Suprapubic skin (tissue), 4 donors: Measurements from ENCODE around the gene IL3. TPM values are rescaled to one million over a fixed set of nuclear protein-coding genes. Genes with fewer than 3 reads are reported as not detected.

Source experiments
- DNase-seq, 2 donors: peaks; one replicate each; pipeline ENCODE4 v3.0.0-alpha.2; 2019; ENCODE audit warnings: low spot score in 2 of 2
- H3K27ac ChIP-seq: fragments of 200-600 bp; sonication (generic); one replicate; pipeline ENCODE4 v1.5.1; 2019
- H3K27me3 ChIP-seq: fragments of 200-600 bp; sonication (generic); one replicate; pipeline ENCODE4 v1.5.1; 2019
- H3K36me3 ChIP-seq: fragments of 200-600 bp; sonication (generic); one replicate; pipeline ENCODE4 v1.5.1; 2019
- H3K4me1 ChIP-seq: fragments of 200-600 bp; sonication (generic); one replicate; pipeline ENCODE4 v1.5.1; 2019
- H3K4me3 ChIP-seq: fragments of 200-600 bp; sonication (generic); one replicate; pipeline ENCODE4 v1.5.1; 2019; ENCODE audit warnings: mild to moderate bottlenecking
- H3K9me3 ChIP-seq: fragments of 200-600 bp; sonication (generic); one replicate; pipeline ENCODE4 v1.5.1; 2019
- EP300 ChIP-seq: sonication (generic); formaldehyde crosslinking; IDR thresholded peaks from one replicate; pipeline ENCODE4 v1.6.1; 2017; ENCODE audit warnings: antibody characterized with exemption
- POLR2A ChIP-seq, 2 donors: fragments of 450-650 bp; IDR thresholded peaks; one replicate each; pipeline ENCODE4 v1.6.1; 2017; ENCODE audit warnings: antibody characterized with exemption in 2 of 2, mild to moderate bottlenecking in 2 of 2, moderate library complexity in 2 of 2
- POLR2AphosphoS5 ChIP-seq, 3 donors: sonication (generic); formaldehyde crosslinking; IDR thresholded peaks; one replicate each; pipeline ENCODE4 v1.6.1; 2017; ENCODE audit warnings: antibody characterized with exemption in 3 of 3
- WGBS: methylation state at CpG from one replicate; pipeline ENCODE4 v1.1.5; 2018; 5-methylcytosine and 5-hydroxymethylcytosine counted together
- total RNA-seq, 4 donors: library from RNA; depleted of rRNA; stranded (reverse); fragments of >200 nt; gene quantifications; one replicate each; pipeline ENCODE4 v1.1.0, GENCODE V29; 2016
- TF ChIP-seq, protein P1 (sequence below), 2 donors: fragments of 200-600 bp in 1 of 2; fragments of 450-650 bp in 1 of 2; sonication (generic) in 1 of 2; IDR thresholded peaks; one replicate each; pipeline ENCODE4 v1.5.1; 2016 to 2019; ENCODE audit warnings: antibody characterized with exemption in 2 of 2, mild to moderate bottlenecking in 1 of 2, moderate library complexity in 1 of 2

The IL3 gene
- total RNA-seq, 4 donors from 2014 or later = not detected

DNA sequence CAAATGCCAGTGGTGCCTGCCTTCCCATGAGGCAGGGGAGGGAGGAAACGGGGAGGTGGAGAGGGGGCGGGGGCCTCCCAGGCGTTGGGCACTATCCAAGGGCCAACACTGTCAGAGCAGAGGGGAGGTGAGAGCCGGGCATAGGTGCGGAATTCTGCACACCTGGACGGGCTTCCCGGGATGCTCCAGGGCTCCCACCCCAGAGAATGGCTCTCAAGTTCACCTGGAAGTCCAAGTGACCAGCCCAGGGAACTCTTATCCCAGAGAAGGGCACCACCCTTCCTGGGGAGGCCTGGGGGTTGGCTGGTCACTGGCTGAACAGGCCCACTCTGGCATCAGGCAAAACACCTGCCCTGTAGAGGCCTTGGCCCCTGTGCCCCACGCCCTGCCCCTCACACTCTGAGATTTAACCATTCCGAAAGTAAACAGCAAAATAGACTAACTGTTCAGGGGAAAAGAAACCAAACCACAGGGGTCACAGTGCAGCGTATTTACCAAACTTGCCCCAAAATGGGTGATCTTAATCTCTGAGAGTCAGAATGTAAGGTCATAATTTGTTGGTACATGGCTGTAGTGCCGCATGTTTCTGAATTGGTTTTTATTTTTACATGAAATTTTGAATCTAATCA is 15.9 kb downstream of the IL3 start:
- TF ChIP-seq EP300 = no peak
- TF ChIP-seq, protein P1, sequence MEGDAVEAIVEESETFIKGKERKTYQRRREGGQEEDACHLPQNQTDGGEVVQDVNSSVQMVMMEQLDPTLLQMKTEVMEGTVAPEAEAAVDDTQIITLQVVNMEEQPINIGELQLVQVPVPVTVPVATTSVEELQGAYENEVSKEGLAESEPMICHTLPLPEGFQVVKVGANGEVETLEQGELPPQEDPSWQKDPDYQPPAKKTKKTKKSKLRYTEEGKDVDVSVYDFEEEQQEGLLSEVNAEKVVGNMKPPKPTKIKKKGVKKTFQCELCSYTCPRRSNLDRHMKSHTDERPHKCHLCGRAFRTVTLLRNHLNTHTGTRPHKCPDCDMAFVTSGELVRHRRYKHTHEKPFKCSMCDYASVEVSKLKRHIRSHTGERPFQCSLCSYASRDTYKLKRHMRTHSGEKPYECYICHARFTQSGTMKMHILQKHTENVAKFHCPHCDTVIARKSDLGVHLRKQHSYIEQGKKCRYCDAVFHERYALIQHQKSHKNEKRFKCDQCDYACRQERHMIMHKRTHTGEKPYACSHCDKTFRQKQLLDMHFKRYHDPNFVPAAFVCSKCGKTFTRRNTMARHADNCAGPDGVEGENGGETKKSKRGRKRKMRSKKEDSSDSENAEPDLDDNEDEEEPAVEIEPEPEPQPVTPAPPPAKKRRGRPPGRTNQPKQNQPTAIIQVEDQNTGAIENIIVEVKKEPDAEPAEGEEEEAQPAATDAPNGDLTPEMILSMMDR (IDR thresholded peaks at IDR 0.05) = no peak
- TF ChIP-seq POLR2AphosphoS5 (IDR thresholded peaks at IDR 0.05) = no peak
- TF ChIP-seq POLR2A (IDR thresholded peaks at IDR 0.05) = no peak
- H3K36me3 ChIP-seq = no peaks in the 10 kb centered on the region
- no peaks in the 10 kb centered on the region for H3K9me3 ChIP-seq
- WGBS = 88% methylated on average over 11 of the region's 11 CpGs
- peaks cover 3% of the 10 kb centered on the region for H3K4me1 ChIP-seq
- H3K27me3 ChIP-seq = no peaks in the 10 kb centered on the region
- no peak for DNase-seq
- no peak overlapping the region for H3K4me3 ChIP-seq
- H3K27ac ChIP-seq = no peak overlapping the region

DNA sequence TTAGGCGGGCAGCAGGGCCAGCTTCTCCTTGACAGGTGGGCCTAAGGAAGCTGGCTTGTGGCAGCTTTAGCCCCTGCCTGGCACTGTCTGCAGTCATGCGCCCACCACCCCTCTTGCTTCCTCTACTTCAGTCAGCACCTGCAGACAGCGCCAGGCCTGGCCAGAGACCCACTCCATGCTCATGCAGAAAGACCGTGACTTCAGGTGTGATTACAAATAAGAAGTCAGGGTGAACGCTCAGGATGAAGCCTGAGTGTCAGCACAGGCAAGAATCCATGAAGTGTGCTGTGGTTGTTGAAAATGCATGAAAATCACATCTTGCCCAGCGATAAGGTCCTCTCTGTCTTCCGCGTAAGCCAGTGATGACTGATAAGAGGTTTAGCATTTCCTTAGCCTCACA is 16.5 kb downstream of the IL3 start:
- H3K4me3 ChIP-seq = no peak overlapping the region
- H3K27me3 ChIP-seq = no peaks in the 10 kb centered on the region
- 86% methylated on average over 8 of the region's 8 CpGs for WGBS
- no peaks in the 10 kb centered on the region for H3K36me3 ChIP-seq
- TF ChIP-seq, protein P1 (IDR thresholded peaks at IDR 0.05) = no peak
- TF ChIP-seq POLR2AphosphoS5 (IDR thresholded peaks at IDR 0.05) (no peak), POLR2A (IDR thresholded peaks at IDR 0.05) (no peak), EP300 (no peak)
- peaks cover 3% of the 10 kb centered on the region for H3K4me1 ChIP-seq
- no peak overlapping the region for H3K27ac ChIP-seq
- no peak for DNase-seq
- H3K9me3 ChIP-seq = no peaks in the 10 kb centered on the region

DNA sequence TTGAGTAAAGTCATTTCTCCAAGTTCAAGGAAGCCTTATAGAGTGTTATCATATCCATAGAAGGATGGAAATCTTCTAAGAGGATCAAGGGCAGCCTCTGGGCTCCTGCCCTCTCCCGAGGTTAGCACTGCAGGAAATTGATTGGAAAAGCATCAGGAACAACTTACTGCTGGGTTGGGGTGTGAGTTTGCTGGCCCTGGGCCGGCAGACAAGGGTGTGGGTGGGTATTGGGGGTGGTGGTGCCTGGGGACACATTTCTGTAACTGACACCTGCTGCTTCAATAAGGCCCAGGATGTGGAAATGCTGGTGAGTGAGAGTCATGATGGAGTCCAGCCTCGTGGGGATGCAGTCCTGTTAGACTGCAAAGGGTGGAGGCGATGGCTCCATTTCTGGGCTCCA is 18.6 kb downstream of the IL3 start:
- no peaks in the 10 kb centered on the region for H3K27me3 ChIP-seq
- no peaks in the 10 kb centered on the region for H3K4me1 ChIP-seq
- H3K4me3 ChIP-seq = no peak overlapping the region
- H3K36me3 ChIP-seq = no peaks in the 10 kb centered on the region
- no peak for DNase-seq
- 58% methylated on average over 4 of the region's 4 CpGs for WGBS
- no peaks in the 10 kb centered on the region for H3K9me3 ChIP-seq
- no peak overlapping the region for H3K27ac ChIP-seq
- TF ChIP-seq, protein P1 (IDR thresholded peaks at IDR 0.05) = no peak
- no peak for TF ChIP-seq POLR2A (IDR thresholded peaks at IDR 0.05)
- no peak for TF ChIP-seq POLR2AphosphoS5 (IDR thresholded peaks at IDR 0.05)
- no peak for TF ChIP-seq EP300

DNA sequence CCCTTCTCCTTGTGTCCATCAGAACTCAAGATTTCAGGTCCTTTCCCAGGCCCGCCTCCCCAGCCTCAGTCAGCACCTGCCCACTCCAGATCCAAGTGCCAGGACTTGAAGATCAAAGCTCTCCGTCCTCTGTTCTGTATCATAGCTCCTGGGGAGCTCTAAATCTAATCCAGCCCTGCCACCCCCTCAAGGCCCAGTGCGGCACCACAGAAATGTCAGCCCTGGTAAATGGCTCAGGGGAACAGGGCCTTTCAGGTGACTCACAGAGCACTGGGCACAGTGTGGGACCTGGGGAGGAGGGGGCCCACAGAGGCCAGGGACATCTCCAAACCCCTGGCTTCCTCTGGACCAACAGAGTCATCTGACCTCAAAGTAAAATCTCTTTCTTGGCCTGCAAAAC is 19.2 kb downstream of the IL3 start:
- no peaks in the 10 kb centered on the region for H3K9me3 ChIP-seq
- WGBS = 95% methylated on average over 3 of the region's 3 CpGs
- no peak overlapping the region for H3K4me3 ChIP-seq
- H3K36me3 ChIP-seq = no peaks in the 10 kb centered on the region
- DNase-seq = no peak
- no peak overlapping the region for H3K27ac ChIP-seq
- H3K27me3 ChIP-seq = no peaks in the 10 kb centered on the region
- no peaks in the 10 kb centered on the region for H3K4me1 ChIP-seq
- no peak for TF ChIP-seq POLR2AphosphoS5 (IDR thresholded peaks at IDR 0.05)
- TF ChIP-seq EP300 = no peak
- TF ChIP-seq POLR2A (IDR thresholded peaks at IDR 0.05) = no peak
- TF ChIP-seq, protein P1 (IDR thresholded peaks at IDR 0.05) = no peak

DNA sequence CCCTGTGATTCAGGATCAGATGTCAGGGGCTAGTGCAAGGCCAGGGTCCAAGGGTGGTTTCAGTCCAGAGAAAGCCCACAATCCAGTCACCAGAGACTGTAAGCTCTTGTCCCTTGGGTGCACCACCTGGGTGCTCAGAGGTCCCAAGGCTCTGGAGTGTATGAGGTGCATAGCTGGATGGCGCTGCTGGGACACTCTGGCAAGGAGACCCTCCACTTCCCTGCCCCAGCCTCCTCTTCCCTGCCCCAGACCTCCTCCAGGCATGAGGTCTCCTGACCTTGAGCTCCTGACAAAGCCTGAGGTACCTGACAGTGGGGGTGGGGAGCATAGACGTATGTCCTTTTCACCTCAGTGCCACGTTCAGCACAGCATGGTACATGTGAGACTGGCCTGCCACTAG is 20.1 kb downstream of the IL3 start:
- no peaks in the 10 kb centered on the region for H3K36me3 ChIP-seq
- H3K27me3 ChIP-seq = no peaks in the 10 kb centered on the region
- no peaks in the 10 kb centered on the region for H3K9me3 ChIP-seq
- no peaks in the 10 kb centered on the region for H3K4me1 ChIP-seq
- no peak overlapping the region for H3K4me3 ChIP-seq
- DNase-seq = no peak
- WGBS = no CpG with 5 or more reads among the region's 3 CpGs
- TF ChIP-seq POLR2AphosphoS5 (IDR thresholded peaks at IDR 0.05) = no peak
- no peak for TF ChIP-seq POLR2A (IDR thresholded peaks at IDR 0.05)
- no peak for TF ChIP-seq EP300
- TF ChIP-seq, protein P1 (IDR thresholded peaks at IDR 0.05) = no peak
- no peak overlapping the region for H3K27ac ChIP-seq
